Measurements from ENCODE around the gene OR13C8. TPM values are rescaled to one million over a fixed set of nuclear protein-coding genes. Genes with fewer than 3 reads are reported as not detected.
"Not testable (repeated sequence)": the region's sequence is repeated elsewhere in the genome, so short reads cannot be mapped to it uniquely, and the experiment has no call there.

OR13C8 gene
- total RNA-seq, 3 donors from 2014 or later = not detected

DNA sequence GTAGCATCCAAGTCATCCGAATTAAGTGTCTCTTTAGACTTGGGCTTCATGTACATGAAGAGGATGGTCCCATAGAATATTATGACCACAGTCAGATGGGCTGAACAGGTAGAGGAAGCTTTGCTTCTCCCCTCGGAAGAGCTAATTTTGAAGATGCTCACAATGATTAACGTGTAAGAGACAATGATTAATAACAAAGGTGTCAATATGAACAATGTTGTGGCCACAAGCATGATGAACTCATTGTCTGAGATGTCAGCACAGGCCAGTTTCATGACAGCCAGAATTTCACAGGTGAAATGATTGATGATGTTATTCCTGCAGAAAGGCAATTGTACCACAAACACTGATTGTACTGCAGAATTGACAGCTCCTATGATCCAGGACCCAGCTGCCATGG is 35.8 kb downstream of the OR13C8 start:
- intact Hi-C loops (cut with DNase I, micrococcal nuclease) = no loop called here
- Histone ChIP-seq H3K4me3 (no peak overlapping the region), H3K4me1 (ENCODE audit: low read depth) (no peaks in the 10 kb centered on the region), H3K9me3 (no peaks in the 10 kb centered on the region), H3K36me3 (ENCODE audit: low read depth) (no peaks in the 10 kb centered on the region)
- DNase-seq (no peak), ATAC-seq (no peak)
- TF ChIP-seq, protein P1, sequence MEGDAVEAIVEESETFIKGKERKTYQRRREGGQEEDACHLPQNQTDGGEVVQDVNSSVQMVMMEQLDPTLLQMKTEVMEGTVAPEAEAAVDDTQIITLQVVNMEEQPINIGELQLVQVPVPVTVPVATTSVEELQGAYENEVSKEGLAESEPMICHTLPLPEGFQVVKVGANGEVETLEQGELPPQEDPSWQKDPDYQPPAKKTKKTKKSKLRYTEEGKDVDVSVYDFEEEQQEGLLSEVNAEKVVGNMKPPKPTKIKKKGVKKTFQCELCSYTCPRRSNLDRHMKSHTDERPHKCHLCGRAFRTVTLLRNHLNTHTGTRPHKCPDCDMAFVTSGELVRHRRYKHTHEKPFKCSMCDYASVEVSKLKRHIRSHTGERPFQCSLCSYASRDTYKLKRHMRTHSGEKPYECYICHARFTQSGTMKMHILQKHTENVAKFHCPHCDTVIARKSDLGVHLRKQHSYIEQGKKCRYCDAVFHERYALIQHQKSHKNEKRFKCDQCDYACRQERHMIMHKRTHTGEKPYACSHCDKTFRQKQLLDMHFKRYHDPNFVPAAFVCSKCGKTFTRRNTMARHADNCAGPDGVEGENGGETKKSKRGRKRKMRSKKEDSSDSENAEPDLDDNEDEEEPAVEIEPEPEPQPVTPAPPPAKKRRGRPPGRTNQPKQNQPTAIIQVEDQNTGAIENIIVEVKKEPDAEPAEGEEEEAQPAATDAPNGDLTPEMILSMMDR (IDR thresholded peaks at IDR 0.05) = no peak

DNA sequence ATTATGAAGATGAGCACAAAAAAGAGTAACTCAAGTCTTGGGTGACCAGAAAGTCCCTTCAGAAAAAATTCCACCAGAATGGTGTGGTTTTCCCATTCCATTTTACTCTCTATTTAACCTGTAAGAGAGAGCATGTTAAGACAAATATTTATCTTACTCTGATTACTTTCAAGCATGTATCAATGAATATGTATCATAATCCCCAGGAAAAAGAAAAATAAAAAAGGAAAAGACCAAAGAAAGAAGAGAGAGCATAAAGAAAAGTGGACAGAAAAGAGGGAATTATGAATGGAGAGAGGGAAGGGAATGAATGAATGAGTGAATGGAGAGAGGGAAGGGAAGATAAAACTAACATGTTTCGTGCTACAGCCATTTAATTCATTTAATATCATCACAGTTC is 36.6 kb downstream of the OR13C8 start, which contains the start of gene OR13C2:
Gene OR13C2, minus strand, starts transcription at position 101 of the 400 bp plus-strand sequence. Its CDS starts 0 bp downstream, at position 101.
- H3K9me3 ChIP-seq; H3K4me1 ChIP-seq (ENCODE audit: low read depth); ATAC-seq; H3K4me3 ChIP-seq; H3K36me3 ChIP-seq (ENCODE audit: low read depth); intact Hi-C loops (cut with DNase I, micrococcal nuclease); DNase-seq: not testable (repeated sequence)

DNA sequence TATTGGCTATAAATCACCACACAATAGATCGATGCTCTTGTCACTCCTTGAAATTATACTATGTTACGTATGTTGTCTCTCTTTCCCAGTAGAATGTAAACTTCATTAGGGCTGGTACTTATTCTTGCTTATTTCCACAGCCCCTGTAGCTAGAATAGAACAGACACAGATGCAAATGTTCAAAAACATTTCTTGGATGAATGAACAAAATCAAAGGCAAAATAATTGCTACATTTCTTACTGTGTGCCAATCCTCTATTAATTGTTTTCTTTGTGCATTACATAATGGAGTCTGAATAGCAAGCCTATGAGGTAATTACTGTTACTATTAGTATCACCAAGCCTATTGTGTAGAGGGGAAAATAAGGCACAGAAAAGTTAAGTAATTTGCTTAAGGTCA is 37.2 kb downstream of the OR13C8 start:
- H3K4me1 ChIP-seq (ENCODE audit: low read depth) = no peaks in the 10 kb centered on the region
- ATAC-seq (no peak), DNase-seq (no peak)
- TF ChIP-seq, protein P1 (IDR thresholded peaks at IDR 0.05) = no peak
- no peaks in the 10 kb centered on the region for H3K36me3 ChIP-seq (ENCODE audit: low read depth)
- intact Hi-C loops (cut with DNase I, micrococcal nuclease) = no loop called here
- H3K9me3 ChIP-seq = no peaks in the 10 kb centered on the region
- H3K4me3 ChIP-seq = no peak overlapping the region

DNA sequence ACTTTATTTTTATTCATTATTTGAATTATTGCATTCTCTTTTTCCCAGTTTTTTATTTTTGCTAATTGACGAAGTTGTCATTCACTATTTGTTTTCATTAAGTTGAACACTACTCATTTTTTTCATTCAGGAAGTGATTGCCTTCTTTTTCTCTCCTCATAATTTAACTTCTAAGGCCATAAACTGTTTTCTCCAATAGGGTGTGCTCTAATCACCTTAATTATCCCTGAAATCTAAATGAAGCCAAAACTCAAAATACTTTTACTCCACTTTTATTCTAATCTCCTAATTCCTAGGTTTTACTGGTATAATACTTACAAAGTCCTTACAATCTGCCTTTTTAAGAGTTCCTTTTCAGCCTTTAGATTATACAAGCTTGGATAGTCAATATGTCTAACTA is 39.4 kb downstream of the OR13C8 start:
- TF ChIP-seq, protein P1 (IDR thresholded peaks at IDR 0.05) = no peak
- no peak for ATAC-seq
- no peaks in the 10 kb centered on the region for H3K9me3 ChIP-seq
- H3K36me3 ChIP-seq (ENCODE audit: low read depth) = no peaks in the 10 kb centered on the region
- H3K4me1 ChIP-seq (ENCODE audit: low read depth) = no peaks in the 10 kb centered on the region
- intact Hi-C loops (cut with DNase I, micrococcal nuclease) = no loop called here
- no peak overlapping the region for H3K4me3 ChIP-seq
- no peak for DNase-seq

DNA sequence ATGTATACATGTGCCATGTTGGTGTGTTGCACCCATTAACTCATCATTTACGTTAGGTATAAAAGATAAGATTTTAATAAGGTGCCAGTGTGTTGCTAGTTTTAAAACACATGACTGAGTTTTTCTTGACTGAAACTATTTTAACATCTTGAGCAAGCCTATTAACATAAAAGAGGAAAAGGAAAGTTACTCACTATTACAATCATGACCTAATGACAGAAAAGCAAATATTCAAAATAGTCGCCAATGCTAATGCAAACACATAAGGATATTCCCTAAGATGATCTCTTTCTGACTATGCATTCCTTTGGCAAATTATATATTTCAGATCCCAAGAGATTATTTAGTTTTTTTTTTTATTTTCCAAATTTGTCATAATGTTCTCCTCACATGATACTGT is 42.2 kb downstream of the OR13C8 start:
- intact Hi-C loops (cut with DNase I, micrococcal nuclease) = no loop called here
- Histone ChIP-seq H3K9me3 (no peaks in the 10 kb centered on the region), H3K4me1 (ENCODE audit: low read depth) (no peaks in the 10 kb centered on the region), H3K4me3 (no peak overlapping the region), H3K36me3 (ENCODE audit: low read depth) (no peaks in the 10 kb centered on the region)
- ATAC-seq (no peak), DNase-seq (no peak)
- TF ChIP-seq, protein P1 (IDR thresholded peaks at IDR 0.05) = no peak

DNA sequence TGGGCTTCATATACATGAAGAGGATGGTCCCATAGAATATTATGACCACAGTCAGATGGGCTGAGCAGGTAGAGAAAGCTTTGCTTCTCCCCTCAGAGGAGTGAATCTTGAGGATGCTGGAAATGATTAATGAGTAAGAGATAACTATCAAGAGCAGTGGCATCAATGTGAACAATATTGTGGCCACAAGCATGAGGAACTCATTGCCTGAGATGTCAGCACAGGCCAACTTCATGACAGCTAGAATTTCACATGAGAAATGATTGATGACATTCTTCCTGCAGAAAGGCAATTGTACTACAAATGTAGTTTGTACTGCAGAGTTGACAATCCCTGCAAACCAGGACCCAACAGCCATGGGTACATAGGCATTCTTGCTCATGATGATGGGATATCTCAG is 48.5 kb downstream of the OR13C8 start:
- Histone ChIP-seq H3K36me3 (ENCODE audit: low read depth) (no peaks in the 10 kb centered on the region), H3K4me1 (ENCODE audit: low read depth) (no peaks in the 10 kb centered on the region), H3K9me3 (no peaks in the 10 kb centered on the region), H3K4me3 (no peak overlapping the region)
- TF ChIP-seq, protein P1 (IDR thresholded peaks at IDR 0.05) = no peak
- intact Hi-C loops (cut with DNase I, micrococcal nuclease) = no loop called here
- no peak for DNase-seq
- ATAC-seq = no peak

Measured in mucosa of descending colon (tissue), 3 donors.